Ovary (tissue), 3 donors: Measurements from ENCODE around the gene NDUFS3.

ENCODE experiments used
- EP300 ChIP-seq: sonication (generic); formaldehyde crosslinking; IDR thresholded peaks from one replicate; pipeline ENCODE4 v1.6.1; 2017; ENCODE audit warnings: antibody characterized with exemption
- POLR2A ChIP-seq: fragments of 450-650 bp; IDR thresholded peaks from one replicate; pipeline ENCODE4 v1.6.1; 2017; ENCODE audit warnings: antibody characterized with exemption, mild to moderate bottlenecking, moderate library complexity
- TF ChIP-seq, protein P1 (sequence below), 3 donors: fragments of 450-650 bp in 2 of 3; fragments of 200-600 bp in 1 of 3; IDR thresholded peaks; one replicate each; pipeline versions ENCODE4 v1.5.1 to v1.8.0; 2016 to 2022; ENCODE audit warnings: antibody characterized with exemption in 3 of 3, mild to moderate bottlenecking in 1 of 3
- donor health status: DM: no; HTN: no; CAD: no.

DNA sequence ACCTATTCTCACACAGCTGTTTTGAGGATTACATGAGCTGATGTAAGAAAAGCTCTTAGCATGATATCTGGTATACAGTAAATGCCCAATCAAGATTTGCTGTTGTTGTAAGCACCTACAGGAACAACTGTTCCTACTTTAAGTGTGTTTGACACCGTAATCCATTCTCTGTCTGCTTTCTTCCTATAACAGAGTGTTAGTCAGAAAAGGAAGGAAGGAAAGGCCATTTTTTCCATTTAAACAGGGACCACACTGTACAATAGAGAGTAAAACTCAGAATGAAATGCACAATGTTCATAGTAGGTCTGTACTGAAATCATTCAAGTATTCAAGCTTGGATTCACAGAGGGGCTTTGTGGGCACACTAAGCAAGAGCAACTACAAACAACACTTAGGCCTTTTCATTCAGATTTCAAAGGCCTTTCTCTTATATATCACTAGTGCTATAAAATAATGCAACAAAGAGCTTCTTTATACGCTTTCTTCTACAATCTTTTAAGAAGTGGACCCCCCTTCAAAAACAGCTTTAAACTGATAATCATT is 42.0 kb downstream of the NDUFS3 start:
- TF ChIP-seq, protein P1, sequence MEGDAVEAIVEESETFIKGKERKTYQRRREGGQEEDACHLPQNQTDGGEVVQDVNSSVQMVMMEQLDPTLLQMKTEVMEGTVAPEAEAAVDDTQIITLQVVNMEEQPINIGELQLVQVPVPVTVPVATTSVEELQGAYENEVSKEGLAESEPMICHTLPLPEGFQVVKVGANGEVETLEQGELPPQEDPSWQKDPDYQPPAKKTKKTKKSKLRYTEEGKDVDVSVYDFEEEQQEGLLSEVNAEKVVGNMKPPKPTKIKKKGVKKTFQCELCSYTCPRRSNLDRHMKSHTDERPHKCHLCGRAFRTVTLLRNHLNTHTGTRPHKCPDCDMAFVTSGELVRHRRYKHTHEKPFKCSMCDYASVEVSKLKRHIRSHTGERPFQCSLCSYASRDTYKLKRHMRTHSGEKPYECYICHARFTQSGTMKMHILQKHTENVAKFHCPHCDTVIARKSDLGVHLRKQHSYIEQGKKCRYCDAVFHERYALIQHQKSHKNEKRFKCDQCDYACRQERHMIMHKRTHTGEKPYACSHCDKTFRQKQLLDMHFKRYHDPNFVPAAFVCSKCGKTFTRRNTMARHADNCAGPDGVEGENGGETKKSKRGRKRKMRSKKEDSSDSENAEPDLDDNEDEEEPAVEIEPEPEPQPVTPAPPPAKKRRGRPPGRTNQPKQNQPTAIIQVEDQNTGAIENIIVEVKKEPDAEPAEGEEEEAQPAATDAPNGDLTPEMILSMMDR (IDR thresholded peaks at IDR 0.05) = no peak
- TF ChIP-seq POLR2A (no peak), EP300 (no peak)
